K562 (cell line): ENCODE measurements around the gene EFS. TPM values are rescaled to one million over a fixed set of nuclear protein-coding genes. Genes with fewer than 3 reads are reported as not detected.

Source experiments
- ATAC-seq: fragments of 200-7000 bp; cut with Tn5 transposase; 3 replicates; pipeline ENCODE4 v1.9.1; 2020; ENCODE audit warnings: moderate library complexity
- BruUV-seq: library from RNA; stranded (reverse); fragments of 400-500 nt; replicated peaks from 2 replicates; lab custom pipeline; 2021; lab: Mats Ljungman, UMichigan
- CTCF ChIA-PET: fragments of 300-600 bp; formaldehyde crosslinking; extraction: SDS; loops from one replicate; lab custom pipeline; 2021; ENCODE audit warnings: low intra/inter-chr PET ratio; lab: Yijun Ruan, JAX
- POLR2A ChIA-PET: fragments of 300-600, 350-650 bp; sonication (Branson Sonifier 250); formaldehyde crosslinking; extraction: SDS; loops from one replicate; lab custom pipeline; 2021; ENCODE audit warnings: antibody characterized with exemption, inconsistent platforms; lab: Yijun Ruan, JAX
- DNase-seq, 4 experiments: peaks; one replicate each; pipeline versions ENCODE4 v3.0.0 to v3.0.0-alpha.2; 2011 to 2018; ENCODE audit warnings: low spot score in 3 of 4, mixed read lengths in 3 of 4; ENCODE audit errors: extremely low read depth in 1 of 4
- FAIRE-seq: peaks from 2 replicates; lab custom pipeline; 2011; peaks lifted over from hg19 to GRCh38; lab: Jason Lieb, UNC
- H2AFZ ChIP-seq: 2 replicates; pipeline ENCODE4 v1.6.0; 2011; ENCODE audit warnings: low read depth, low read length, control low read depth, inconsistent platforms
- H3K27ac ChIP-seq: fragments of 200-600 bp; 3 replicates; pipeline ENCODE4 v1.8.0; 2011; ENCODE audit warnings: low read depth, mild to moderate bottlenecking, control low read depth, inconsistent platforms, low read length, moderate library complexity, mixed read lengths; ENCODE audit errors: extremely low read depth
- H3K27me3 ChIP-seq, 2 experiments: fragments of 300-600 bp in 1 of 2; 2 replicates in 1 of 2; 3 replicates in 1 of 2; pipeline versions ENCODE4 v1.6.0 to v1.8.0; 2011; ENCODE audit warnings: inconsistent platforms in 2 of 2, low read length in 2 of 2, mild to moderate bottlenecking in 1 of 2, mixed read lengths in 1 of 2, moderate library complexity in 1 of 2; ENCODE audit not compliant: control insufficient read depth in 2 of 2, insufficient read depth in 2 of 2
- H3K36me3 ChIP-seq: fragments of 300-600 bp; 3 replicates; pipeline ENCODE4 v1.8.0; 2011; ENCODE audit warnings: mild to moderate bottlenecking, low read length, inconsistent platforms; ENCODE audit not compliant: control insufficient read depth, insufficient read depth
- H3K4me1 ChIP-seq, 2 experiments: fragments of 200-600 bp in 1 of 2; replicated peaks in 1 of 2; 2 replicates in 1 of 2; 3 replicates in 1 of 2; pipeline versions ENCODE4 v1.5.1 to v1.8.0; 2011; ENCODE audit warnings: inconsistent platforms in 2 of 2, low read length in 2 of 2, mild to moderate bottlenecking in 1 of 2, mixed read lengths in 1 of 2, moderate library complexity in 1 of 2; ENCODE audit not compliant: control insufficient read depth in 2 of 2, insufficient read depth in 2 of 2
- H3K4me2 ChIP-seq: 2 replicates; pipeline ENCODE4 v1.6.1; 2011; ENCODE audit warnings: low read length, control low read depth, inconsistent platforms, mixed read lengths; ENCODE audit not compliant: insufficient read depth
- H3K4me3 ChIP-seq: fragments of 200-600 bp; sonication (generic), shearing (Covaris generic); 2 replicates; pipeline ENCODE4 v1.5.1; 2016; ENCODE audit warnings: control low read depth, inconsistent platforms
- H3K79me2 ChIP-seq: fragments of 200-600 bp; 3 replicates; pipeline ENCODE4 v1.8.0; 2011; ENCODE audit warnings: low read length, inconsistent platforms; ENCODE audit not compliant: control insufficient read depth, insufficient read depth
- H3K9ac ChIP-seq, 2 experiments: 2 replicates each; pipeline versions ENCODE4 v1.6.0 to v1.6.1; 2011; ENCODE audit warnings: low read depth in 2 of 2, low read length in 2 of 2, control low read depth in 1 of 2, inconsistent platforms in 1 of 2, mild to moderate bottlenecking in 1 of 2, mixed read lengths in 1 of 2; ENCODE audit not compliant: insufficient read depth in 1 of 2
- H3K9me1 ChIP-seq: one replicate; pipeline ENCODE4 v1.6.0; 2011; ENCODE audit warnings: inconsistent platforms, mild to moderate bottlenecking, low read length, moderate library complexity; ENCODE audit not compliant: control insufficient read depth, insufficient read depth
- H3K9me3 ChIP-seq: replicated peaks from 2 replicates; pipeline ENCODE4 v1.5.1; 2011; ENCODE audit warnings: low read depth, low read length, inconsistent platforms; ENCODE audit not compliant: control insufficient read depth, insufficient read depth
- H4K20me1 ChIP-seq: replicated peaks from 2 replicates; pipeline ENCODE4 v1.6.1; 2011; ENCODE audit warnings: low read length, inconsistent platforms, mixed read lengths; ENCODE audit not compliant: control insufficient read depth, insufficient read depth
- CAMTA2 ChIP-seq: fragments of 250-450 bp; sonication (Bioruptor Pico); conservative IDR thresholded peaks from 2 replicates; pipeline ENCODE4 v1.5.1; 2022
- HDAC3 ChIP-seq: fragments of 450-650 bp; IDR thresholded peaks from 2 replicates; pipeline ENCODE4 v1.6.1; 2018; ENCODE audit warnings: borderline replicate concordance, mild to moderate bottlenecking, moderate library complexity; ENCODE audit not compliant: partially characterized antibody
- NCOR1 ChIP-seq: fragments of 450-650 bp; IDR thresholded peaks from 2 replicates; pipeline ENCODE4 v1.6.1; 2016; ENCODE audit warnings: mild to moderate bottlenecking, moderate library complexity
- NR1H2 ChIP-seq: sonication (generic); formaldehyde crosslinking; IDR thresholded peaks from 2 replicates; pipeline ENCODE4 v1.4.0; 2020; ENCODE audit warnings: mild to moderate bottlenecking, missing genetic modification reagents
- PTRF ChIP-seq: fragments of 450-650 bp; IDR thresholded peaks from 2 replicates; pipeline ENCODE4 v1.6.1; 2016; ENCODE audit warnings: mild to moderate bottlenecking, missing genetic modification characterization, missing compliant biosample characterization
- RBM34 ChIP-seq: fragments of 200-400 bp; formaldehyde crosslinking; IDR thresholded peaks from 2 replicates; pipeline ENCODE4 v1.6.1; 2018; ENCODE audit warnings: low read length, borderline replicate concordance; ENCODE audit not compliant: insufficient read depth
- SAFB ChIP-seq: fragments of 200-400 bp; formaldehyde crosslinking; IDR thresholded peaks from 2 replicates; pipeline ENCODE4 v1.6.1; 2017; ENCODE audit warnings: low read depth, low read length, borderline replicate concordance
- TCFL5 ChIP-seq: fragments of 250-450 bp; sonication (Bioruptor Pico); conservative IDR thresholded peaks from 2 replicates; pipeline ENCODE4 v1.6.1; 2021; ENCODE audit warnings: mild to moderate bottlenecking, moderate library complexity, matching md5 sums
- ZFP36 ChIP-seq: fragments of 150-350 bp; IDR thresholded peaks from 2 replicates; pipeline ENCODE4 v1.6.1; 2018; ENCODE audit warnings: low read length, low read depth; ENCODE audit not compliant: partially characterized antibody
- ZNF175 ChIP-seq: fragments of 200-800 bp; sonication (Bioruptor generic); IDR thresholded peaks from 2 replicates; pipeline ENCODE4 v1.6.1; 2016; ENCODE audit warnings: low read depth, mild to moderate bottlenecking, missing genetic modification characterization, missing compliant biosample characterization
- ZNF707 ChIP-seq: fragments of 250-450 bp; sonication (Bioruptor Pico); conservative IDR thresholded peaks from 2 replicates; pipeline ENCODE4 v1.8.0; 2022; ENCODE audit warnings: inconsistent platforms, mild to moderate bottlenecking, moderate library complexity
- ZNF785 ChIP-seq: fragments of 250-450 bp; sonication (Bioruptor Pico); IDR thresholded peaks from 2 replicates; pipeline ENCODE4 v1.4.0; 2020; ENCODE audit warnings: mild to moderate bottlenecking
- WGBS: fragments of 100-300 bp; shearing (Covaris generic); methylation state at CpG from one replicate; pipeline ENCODE4 v1.1.6; 2016; ENCODE audit warnings: low coverage, mixed read lengths; ENCODE audit not compliant: insufficient coverage; ENCODE audit errors: missing lambda C conversion rate; 5-methylcytosine and 5-hydroxymethylcytosine counted together
- in situ Hi-C: fragments of 300-500 bp; cut with MboI; formaldehyde crosslinking; loops from 4 replicates; pipeline ENCODE4 v1.15.0; 2018; ENCODE audit warnings: inconsistent platforms, mixed read lengths
- intact Hi-C: fragments of 100-400 bp; cut with micrococcal nuclease; formaldehyde crosslinking; loops from 2 replicates; pipeline ENCODE4 v1.14.2; 2022
- polyA plus RNA-seq, 8 experiments: library from polyadenylated mRNA; depleted of rRNA in 4 of 8; stranded (reverse) in 5 of 8; unstranded in 3 of 8; fragments of >200 nt; fragmentation: Nextera tagmentation in 2 of 8; fragmentation: Illumina TruSeq in 1 of 8; extraction: Ambion mirVana in 2 of 8; extraction: Trizol in 1 of 8; gene quantifications; 2 replicates each; pipeline versions ENCODE4 v1.2.1 to v1.2.3, GENCODE V29; 2011 to 2014; ENCODE audit warnings: inconsistent platforms in 1 of 8, missing spikeins in 1 of 8
- total RNA-seq, 7 experiments: library from RNA; depleted of rRNA in 6 of 7; stranded (reverse); fragments of >200 nt in 6 of 7; fragmentation: Illumina TruSeq in 2 of 7; extraction: Trizol in 2 of 7; gene quantifications; 2 replicates each; pipeline versions ENCODE4 v1.2.1 to v1.2.3, GENCODE V29; 2011 to 2021; ENCODE audit warnings: low replicate concordance in 1 of 7
- TF ChIP-seq, protein P1 (sequence below): fragments of 250-450 bp; sonication (Bioruptor Pico); IDR thresholded peaks from 2 replicates; pipeline ENCODE4 v1.8.0; 2021; ENCODE audit warnings: borderline replicate concordance, mild to moderate bottlenecking, moderate library complexity; ENCODE audit not compliant: poor library complexity, severe bottlenecking
- TF ChIP-seq, protein P2 (sequence below): fragments of 250-450 bp; sonication (Bioruptor Pico); IDR thresholded peaks from 2 replicates; pipeline ENCODE4 v1.8.0; 2021; ENCODE audit warnings: moderate library complexity, mild to moderate bottlenecking, inconsistent platforms

The EFS gene
- total and polyA plus RNA-seq, 9 of the 15 experiments (the other 6 are each of a cell fraction or from before 2014, with no cell fraction given) = 0.01 to 0.03 TPM; not detected in 7

DNA sequence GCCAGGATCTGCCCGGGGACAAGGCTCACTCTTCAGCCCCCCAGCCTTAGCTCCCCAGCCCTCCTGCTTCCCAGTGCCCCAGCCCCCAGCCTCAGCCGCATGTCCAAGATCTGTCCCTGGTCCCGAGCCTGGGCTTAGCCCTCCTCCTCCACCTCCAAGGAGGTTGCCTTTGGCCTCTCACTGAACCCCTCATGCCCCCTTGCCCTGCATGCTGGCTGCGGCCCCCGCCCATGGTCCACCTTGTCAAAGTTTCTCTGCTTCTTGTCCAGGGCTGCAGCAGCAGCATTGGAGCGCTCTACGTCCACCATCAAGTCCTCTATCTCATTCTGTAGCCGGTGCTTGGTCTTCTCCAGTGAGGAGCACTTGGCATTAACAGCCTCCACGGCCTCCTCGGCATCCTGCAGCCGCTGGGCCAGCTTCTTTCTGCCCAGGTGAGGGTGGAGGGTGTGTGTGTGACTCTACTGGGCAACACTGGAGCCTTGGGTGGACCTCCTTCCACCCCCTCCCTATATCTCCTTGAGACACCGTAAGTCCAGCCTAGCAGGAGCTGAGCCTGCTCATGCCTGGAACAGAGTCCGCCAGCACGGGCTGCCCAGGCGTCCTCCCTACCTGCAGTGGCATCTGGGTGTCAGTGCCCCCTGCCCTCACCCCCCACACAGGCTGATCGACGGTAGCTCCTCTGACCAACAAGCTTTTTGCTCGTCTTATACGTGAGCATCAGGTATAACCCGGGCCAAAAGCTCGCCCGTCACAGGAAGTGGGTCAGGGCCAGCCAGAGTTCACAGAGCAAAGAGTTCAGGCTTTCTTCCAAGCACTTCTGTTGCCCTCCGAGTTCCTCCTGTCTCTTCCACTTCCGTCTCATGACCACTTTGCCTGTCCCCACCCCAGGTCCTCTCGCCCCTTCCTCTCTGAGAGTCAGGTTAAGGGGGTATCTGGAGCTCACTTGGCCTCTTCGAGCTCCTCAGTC, 23.2 kb upstream of the EFS start:
- peaks cover 24 to 64% of the 10 kb centered on the region in 2 experiments; a peak in 3 of 5 replicates for H3K27me3 ChIP-seq
- in situ Hi-C loops (loop anchor here (10.0 kb wide), 1 partner anchor 123 kb away; no protein-coding TSS in a partner anchor), intact Hi-C loops (no loop called here)
- TF ChIP-seq SAFB (no peak), ZFP36 (no peak), PTRF (no peak), CAMTA2 (CRISPR knock-in tag) (no peak), NCOR1 (no peak), ZNF707 (CRISPR knock-in tag) (no peak), ZNF175 (CRISPR knock-in tag) (no peak), TCFL5 (no peak), ZNF785 (CRISPR knock-in tag) (no peak), NR1H2 (CRISPR knock-in tag) (no peak), HDAC3 (no peak), RBM34 (no peak)
- TF ChIP-seq, protein P1, sequence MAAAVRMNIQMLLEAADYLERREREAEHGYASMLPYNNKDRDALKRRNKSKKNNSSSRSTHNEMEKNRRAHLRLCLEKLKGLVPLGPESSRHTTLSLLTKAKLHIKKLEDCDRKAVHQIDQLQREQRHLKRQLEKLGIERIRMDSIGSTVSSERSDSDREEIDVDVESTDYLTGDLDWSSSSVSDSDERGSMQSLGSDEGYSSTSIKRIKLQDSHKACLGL (CRISPR knock-in tag) = no peak
- TF ChIP-seq, protein P2, sequence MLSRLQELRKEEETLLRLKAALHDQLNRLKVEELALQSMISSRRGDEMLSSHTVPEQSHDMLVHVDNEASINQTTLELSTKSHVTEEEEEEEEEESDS (CRISPR knock-in tag) = no peak
- H3K9me1 ChIP-seq = no peaks in the 10 kb centered on the region
- no peaks in the 10 kb centered on the region for H4K20me1 ChIP-seq
- H3K9me3 ChIP-seq = no peaks in the 10 kb centered on the region
- no peaks in the 10 kb centered on the region for H3K79me2 ChIP-seq
- no peaks in the 10 kb centered on the region for H3K36me3 ChIP-seq
- WGBS = 10% methylated on average over 23 of the region's 26 CpGs
- H3K4me3 ChIP-seq = no peak overlapping the region
- no peak for DNase-seq
- no peak for FAIRE-seq
- no peak for ATAC-seq
- H3K4me1 ChIP-seq = peaks cover 0 to 11% of the 10 kb centered on the region in 2 experiments; a peak in 2 of 5 replicates
- H3K9ac ChIP-seq = peak overlapping the region in 1 of 2 experiments; percentile 45; a peak in 2 of 4 replicates
- H3K27ac ChIP-seq = no peak overlapping the region
- H3K4me2 ChIP-seq = no peak overlapping the region
- ChIA-PET CTCF (no interaction called here), POLR2A (interaction anchor here (0.6 to 1.0 kb wide), 5 partner anchors 8 to 36 kb away, joined by 3 to 4 read pairs (median 3); no protein-coding TSS in a partner anchor)
- BruUV-seq = no TSS peak
- H2AFZ ChIP-seq = no peak overlapping the region
